Adrenal gland (tissue), 12 donors: ENCODE data around the gene BBLN. TPM values are rescaled to one million over a fixed set of nuclear protein-coding genes. Genes with fewer than 3 reads are reported as not detected.

Experiments
- DNase-seq, 7 donors: peaks; one replicate each; pipeline ENCODE4 v3.0.0-alpha.2; 2019 to 2020
- H3K27ac ChIP-seq, 5 donors: fragments of 200-600 bp; sonication (generic) in 4 of 5; 1 replicate in 3 of 5; 2 replicates in 2 of 5; pipeline versions ENCODE4 v1.5.1 to v1.8.0; 2016 to 2020; ENCODE audit warnings: mild to moderate bottlenecking in 1 of 5
- H3K27me3 ChIP-seq: fragments of 200-600 bp; 2 replicates; pipeline ENCODE4 v1.8.0; 2021
- H3K36me3 ChIP-seq, 2 donors: fragments of 200-600 bp; replicated peaks in 1 of 2; 1 replicate in 1 of 2; 2 replicates in 1 of 2; pipeline versions ENCODE4 v1.5.1 to v1.8.0; 2018 to 2022
- H3K4me1 ChIP-seq, 2 donors: fragments of 200-600 bp; replicated peaks in 1 of 2; 1 replicate in 1 of 2; 2 replicates in 1 of 2; pipeline versions ENCODE4 v1.5.1 to v1.8.0; 2018 to 2021
- H3K4me3 ChIP-seq, 4 donors: fragments of 200-600 bp; sonication (generic) in 3 of 4; one replicate each; pipeline ENCODE4 v1.5.1; 2016 to 2018
- H3K9me3 ChIP-seq, 3 donors: fragments of 200-600 bp; sonication (generic) in 1 of 3; replicated peaks in 1 of 3; 1 replicate in 2 of 3; 2 replicates in 1 of 3; pipeline versions ENCODE4 v1.5.1 to v1.8.0; 2016 to 2021
- POLR2A ChIP-seq, 2 donors: fragments of 450-650 bp; IDR thresholded peaks; one replicate each; pipeline ENCODE4 v1.6.1; 2017; ENCODE audit warnings: antibody characterized with exemption in 2 of 2, mild to moderate bottlenecking in 2 of 2, moderate library complexity in 1 of 2
- WGBS, 4 donors: extraction: QIAGEN DNeasy Blood & Tissue Kit in 2 of 4; methylation state at CpG; one replicate each; pipeline versions ENCODE4 v1.1.5 to v1.1.7; 2013 to 2017; 5-methylcytosine and 5-hydroxymethylcytosine counted together
- intact Hi-C, 2 donors: fragments of 100-400 bp; cut with DNase I; formaldehyde crosslinking; loops; one replicate each; pipeline versions ENCODE4 v1.14.1 to v1.15.0; 2022 to 2023
- polyA plus RNA-seq, 3 donors: library from polyadenylated mRNA; stranded (reverse); fragments of 200-250 nt in 2 of 3; fragments of 350-450 nt in 1 of 3; fragmentation: Illumina TruSeq in 1 of 3; extraction: RNeasy Lipid Tissue Mini Kit (QIAGEN cat#74804) in 1 of 3; gene quantifications; one replicate each; pipeline ENCODE4 v1.2.3, GENCODE V29; 2013 to 2014
- total RNA-seq, 9 donors: library from RNA; depleted of rRNA in 4 of 9; stranded (reverse); fragments of >200 nt in 4 of 9; fragments of 120-200 nt in 1 of 9; fragmentation: NEBNext Ultra II Directional in 1 of 9; extraction: Animal tissue kit (Norgen Biotek cat#: 25700) in 1 of 9; gene quantifications; one replicate each; pipeline versions ENCODE4 v1.1.0 to v1.2.4, GENCODE V29; 2013 to 2023
- TF ChIP-seq, protein P1 (sequence below), 6 experiments: fragments of 450-650 bp in 4 of 6; fragments of 200-600 bp in 2 of 6; sonication (generic) in 1 of 6; IDR thresholded peaks; 1 replicate in 5 of 6; 2 replicates in 1 of 6; pipeline versions ENCODE4 v1.5.1 to v1.8.0; 2016 to 2021; ENCODE audit warnings: antibody characterized with exemption in 6 of 6, mild to moderate bottlenecking in 2 of 6, moderate library complexity in 1 of 6
- donor health status: healthy with polysubstance abuse.
- donor health status: Bipolar disorder and iron deficiency.
- donor health status: DM: yes; HTN: yes; CAD: no.
- donor health status: DM: no; HTN: no; CAD: no.
- donor health status: DM: no; HTN: no; CAD: no.
- donor health status: DM: yes; HTN: yes; CAD: no.

BBLN gene
- total and polyA plus RNA-seq, 12 donors = 5.5 to 1,914 (median 419) TPM

DNA sequence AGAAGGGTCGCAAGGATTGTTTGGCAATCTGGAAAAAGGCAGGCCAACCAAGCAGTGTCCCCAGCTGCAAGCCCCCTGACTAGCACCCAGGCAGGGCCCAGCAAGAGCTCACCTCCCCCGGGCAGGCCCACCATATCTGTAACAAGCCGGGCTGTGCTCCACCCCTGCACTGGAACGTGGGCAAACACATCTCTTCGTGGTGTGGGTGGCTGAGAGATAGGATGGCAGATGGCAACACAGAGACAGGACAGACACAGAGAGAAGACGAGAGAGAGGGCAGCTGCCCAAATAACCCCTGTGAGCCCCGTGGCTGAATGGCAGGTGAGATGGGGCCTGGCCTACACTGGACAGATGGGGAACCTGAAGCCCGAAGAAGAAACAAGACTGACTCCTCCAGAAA is 9.4 kb downstream of the BBLN start:
- 85 to 89% (median 86%) methylated on average over 6 to 8 of the region's 8 CpGs for WGBS, 4 donors
- Histone ChIP-seq H3K4me1 (peaks cover 5 to 6% of the 10 kb centered on the region in 2 donors), H3K27ac (no peak overlapping the region), H3K4me3 (no peak overlapping the region), H3K36me3 (peaks cover 0 to 57% of the 10 kb centered on the region in 2 donors), H3K27me3 (no peaks in the 10 kb centered on the region), H3K9me3 (no peaks in the 10 kb centered on the region)
- TF ChIP-seq POLR2A (IDR thresholded peaks at IDR 0.05) = no peak
- TF ChIP-seq, protein P1, sequence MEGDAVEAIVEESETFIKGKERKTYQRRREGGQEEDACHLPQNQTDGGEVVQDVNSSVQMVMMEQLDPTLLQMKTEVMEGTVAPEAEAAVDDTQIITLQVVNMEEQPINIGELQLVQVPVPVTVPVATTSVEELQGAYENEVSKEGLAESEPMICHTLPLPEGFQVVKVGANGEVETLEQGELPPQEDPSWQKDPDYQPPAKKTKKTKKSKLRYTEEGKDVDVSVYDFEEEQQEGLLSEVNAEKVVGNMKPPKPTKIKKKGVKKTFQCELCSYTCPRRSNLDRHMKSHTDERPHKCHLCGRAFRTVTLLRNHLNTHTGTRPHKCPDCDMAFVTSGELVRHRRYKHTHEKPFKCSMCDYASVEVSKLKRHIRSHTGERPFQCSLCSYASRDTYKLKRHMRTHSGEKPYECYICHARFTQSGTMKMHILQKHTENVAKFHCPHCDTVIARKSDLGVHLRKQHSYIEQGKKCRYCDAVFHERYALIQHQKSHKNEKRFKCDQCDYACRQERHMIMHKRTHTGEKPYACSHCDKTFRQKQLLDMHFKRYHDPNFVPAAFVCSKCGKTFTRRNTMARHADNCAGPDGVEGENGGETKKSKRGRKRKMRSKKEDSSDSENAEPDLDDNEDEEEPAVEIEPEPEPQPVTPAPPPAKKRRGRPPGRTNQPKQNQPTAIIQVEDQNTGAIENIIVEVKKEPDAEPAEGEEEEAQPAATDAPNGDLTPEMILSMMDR (IDR thresholded peaks at IDR 0.05) = no peak
- intact Hi-C loops = no loop called here
- no peak for DNase-seq

DNA sequence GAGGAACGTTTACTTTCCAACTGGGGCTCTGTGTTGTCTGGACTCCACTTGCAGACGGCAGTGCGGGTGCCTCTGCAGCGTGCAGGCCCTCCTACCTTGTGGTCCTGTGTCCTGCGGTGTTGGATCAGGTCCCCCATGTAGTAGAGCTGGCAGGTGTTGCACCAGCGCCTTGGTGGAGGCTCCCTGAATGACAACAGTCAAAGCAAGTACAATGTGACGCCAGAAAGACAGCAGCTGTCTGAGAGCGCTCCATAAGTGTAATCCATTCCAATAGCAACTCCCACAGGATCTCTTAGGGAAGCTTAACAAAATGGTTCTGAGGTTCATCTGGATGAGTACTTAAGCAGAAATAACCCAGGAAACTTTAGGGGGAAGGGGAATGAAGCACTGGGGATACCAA is 9.9 kb downstream of the BBLN start:
- Histone ChIP-seq H3K4me3 (no peak overlapping the region), H3K27me3 (no peaks in the 10 kb centered on the region), H3K4me1 (peaks cover 5 to 6% of the 10 kb centered on the region in 2 donors), H3K9me3 (no peaks in the 10 kb centered on the region), H3K27ac (no peak overlapping the region), H3K36me3 (peaks cover 0 to 58% of the 10 kb centered on the region in 2 donors)
- TF ChIP-seq, protein P1 (IDR thresholded peaks at IDR 0.05) = no peak
- no peak for TF ChIP-seq POLR2A (IDR thresholded peaks at IDR 0.05)
- DNase-seq = no peak
- intact Hi-C loops = no loop called here
- 90 to 97% (median 92%) methylated on average over 2 to 8 of the region's 8 CpGs for WGBS, 4 donors

DNA sequence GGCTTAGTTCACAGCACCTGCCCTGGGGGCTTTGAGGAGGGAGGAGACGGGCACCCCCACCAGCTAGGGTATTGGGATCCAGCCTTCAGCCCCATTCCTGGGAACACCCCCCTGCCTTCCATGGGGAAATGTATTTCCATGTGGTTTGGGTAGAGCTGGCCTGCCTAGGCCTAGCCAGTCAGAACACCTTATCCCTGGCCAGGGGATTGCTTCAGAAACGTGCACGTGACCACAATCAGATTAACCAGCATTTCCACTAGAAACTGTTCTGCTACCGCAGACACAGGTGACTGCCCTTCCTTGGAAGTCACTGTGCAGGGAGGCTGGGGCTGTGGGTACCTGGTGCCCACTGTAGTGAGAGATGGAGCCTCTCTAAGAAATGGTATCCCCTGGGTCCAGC is 14.0 kb downstream of the BBLN start:
- Histone ChIP-seq H3K9me3 (no peaks in the 10 kb centered on the region), H3K4me3 (no peak overlapping the region), H3K4me1 (peaks cover 24 to 33% of the 10 kb centered on the region in 2 donors), H3K36me3 (peaks cover 0 to 62% of the 10 kb centered on the region in 2 donors), H3K27ac (peak overlapping the region; percentile 39 to 92 (median 87)), H3K27me3 (no peaks in the 10 kb centered on the region)
- TF ChIP-seq POLR2A (IDR thresholded peaks at IDR 0.05) = no peak
- TF ChIP-seq, protein P1 (IDR thresholded peaks at IDR 0.05) = no peak
- 65 to 98% (median 88%) methylated on average over 4 of the region's 4 CpGs for WGBS, 4 donors
- intact Hi-C loops = no loop called here
- DNase-seq = peak in 1 of 7 donors; percentile 17

DNA sequence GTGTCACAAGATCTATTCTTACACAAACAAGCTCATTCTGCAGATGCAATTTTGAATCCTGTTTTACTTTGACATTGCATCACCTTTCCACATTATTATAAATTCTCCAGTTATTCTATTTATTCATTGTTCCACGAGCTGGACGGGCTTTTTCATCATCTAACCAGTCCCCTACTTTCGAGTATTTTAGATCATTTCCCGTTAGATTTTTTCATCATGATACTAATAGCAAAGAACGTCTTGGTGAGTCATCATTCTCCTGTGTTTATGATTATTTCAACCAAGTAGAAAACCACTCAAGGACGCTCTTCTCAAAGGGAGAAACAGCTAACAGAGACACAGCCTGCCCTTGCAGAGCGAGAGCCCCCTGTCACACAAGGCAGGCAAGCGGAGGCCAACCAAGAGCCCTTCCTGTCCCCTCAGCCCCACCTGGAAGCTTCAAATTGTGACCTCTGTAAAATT is 15.1 kb downstream of the BBLN start:
- 44 to 51% (median 46%) methylated on average over 7 to 8 of the region's 8 CpGs for WGBS, 4 donors
- Histone ChIP-seq H3K36me3 (peaks cover 0 to 62% of the 10 kb centered on the region in 2 donors), H3K4me3 (no peak overlapping the region), H3K27ac (peak overlapping the region; percentile 44 to 92 (median 87)), H3K4me1 (peaks cover 24 to 33% of the 10 kb centered on the region in 2 donors), H3K27me3 (no peaks in the 10 kb centered on the region), H3K9me3 (no peaks in the 10 kb centered on the region)
- DNase-seq = peak in 5 of 7 donors; percentile 36 to 58 (median 51)
- intact Hi-C loops = no loop called here
- peak in 1 of 2 donors; percentile 59 for TF ChIP-seq POLR2A (IDR thresholded peaks at IDR 0.05)
- TF ChIP-seq, protein P1 (IDR thresholded peaks at IDR 0.05) = no peak
